ENCODE measurements around the gene AGBL4. TPM values are rescaled to one million over a fixed set of nuclear protein-coding genes. Genes with fewer than 3 reads are reported as not detected.

AGBL4 gene
- total and polyA plus RNA-seq, 2 of the 4 experiments (the other 2 are of a cell fraction), result not detected

GRCh38 chr1:48946070-48946469 is 1077.7 kb downstream of the AGBL4 start:
- no peak overlapping the region for H2AK9ac ChIP-seq (replicated peaks; ENCODE audit: low read depth, low read length, poor library complexity)
- dilution Hi-C loops (cut with HindIII; ENCODE audit: low sequenced_read_pairs, unreplicated experiment) (no loop called here), in situ Hi-C loops (cut with MboI; ENCODE audit: low sequenced_read_pairs) (no loop called here), intact Hi-C loops (cut with micrococcal nuclease) (no loop called here)
- no peak overlapping the region for H3K27ac ChIP-seq (ENCODE audit: insufficient read depth, low read length)
- no peak overlapping the region for H2AFZ ChIP-seq (replicated peaks; ENCODE audit: low read length, poor library complexity)
- H4K8ac ChIP-seq (ENCODE audit: low read depth in 2 of 2, low read length in 2 of 2), result no peak overlapping the region
- H3K9ac ChIP-seq (ENCODE audit: low read depth, low read length), result no peak overlapping the region
- H3K4ac ChIP-seq (ENCODE audit: low read depth, low read length), result no peak overlapping the region
- no peak overlapping the region for H4K5ac ChIP-seq (ENCODE audit: low read depth, low read length)
- no peak overlapping the region for H2BK20ac ChIP-seq (ENCODE audit: low read depth, low read length)
- H2AK5ac ChIP-seq (ENCODE audit: low read depth, low read length), result no peak overlapping the region
- H2BK15ac ChIP-seq (ENCODE audit: low read depth, low read length), result no peak overlapping the region
- DNase-seq (no peak), ATAC-seq (ENCODE audit: low read depth) (no peak)
- H3K36me3 ChIP-seq (ENCODE audit: control insufficient read depth, insufficient read depth, low read length), result no peaks in the 10 kb centered on the region
- no CpG with 5 or more reads among the region's 2 CpGs for WGBS, 2 experiments (ENCODE audit: extremely low coverage in 2 of 2, insufficient read length in 1 of 2)
- H3K18ac ChIP-seq (ENCODE audit: low read depth, low read length), result no peak overlapping the region
- ChIA-PET POLR2A (ENCODE audit: unreplicated experiment) (no interaction called here), CTCF (no interaction called here)
- H2BK120ac ChIP-seq (ENCODE audit: low read depth, low read length), result no peak overlapping the region
- no TSS peak for BruUV-seq (replicated peaks)
- H3K9me1 ChIP-seq (ENCODE audit: insufficient read depth, low read length), result no peaks in the 10 kb centered on the region
- no peak overlapping the region for H4K91ac ChIP-seq (ENCODE audit: insufficient read depth, low read depth, low read length)
- H3K14ac ChIP-seq (replicated peaks; ENCODE audit: low read depth, low read length), result no peak overlapping the region
- no peak overlapping the region for H3K56ac ChIP-seq (ENCODE audit: extremely low read depth, insufficient read depth, low read length)
- H3K9me3 ChIP-seq (ENCODE audit: control insufficient read depth, insufficient read depth, low read length), result peaks cover 20% of the 10 kb centered on the region
- TF ChIP-seq CHD1 (IDR thresholded peaks at IDR 0.05; ENCODE audit: low read depth, low read length), result no peak
- TF ChIP-seq FOS (IDR thresholded peaks at IDR 0.05; ENCODE audit: low read depth, low read length), result no peak
- TF ChIP-seq BHLHE40 (IDR thresholded peaks at IDR 0.05; ENCODE audit: low read depth, low read length), result no peak
- no peak for TF ChIP-seq RCOR1 (IDR thresholded peaks at IDR 0.05; ENCODE audit: insufficient replicate concordance, low read length)
- TF ChIP-seq NFE2L2 (IDR thresholded peaks at IDR 0.05; ENCODE audit: low read depth, low read length), result no peak
- TF ChIP-seq, protein P1, sequence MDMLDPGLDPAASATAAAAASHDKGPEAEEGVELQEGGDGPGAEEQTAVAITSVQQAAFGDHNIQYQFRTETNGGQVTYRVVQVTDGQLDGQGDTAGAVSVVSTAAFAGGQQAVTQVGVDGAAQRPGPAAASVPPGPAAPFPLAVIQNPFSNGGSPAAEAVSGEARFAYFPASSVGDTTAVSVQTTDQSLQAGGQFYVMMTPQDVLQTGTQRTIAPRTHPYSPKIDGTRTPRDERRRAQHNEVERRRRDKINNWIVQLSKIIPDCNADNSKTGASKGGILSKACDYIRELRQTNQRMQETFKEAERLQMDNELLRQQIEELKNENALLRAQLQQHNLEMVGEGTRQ (IDR thresholded peaks at IDR 0.05; ENCODE audit: low read depth, low read length), result no peak
- no peaks in the 10 kb centered on the region for H3K4me1 ChIP-seq (ENCODE audit: control insufficient read depth, insufficient read depth, low read length)
- H3K27me3 ChIP-seq (ENCODE audit: control insufficient read depth, insufficient read depth, low read length), result no peaks in the 10 kb centered on the region
- H4K20me1 ChIP-seq (ENCODE audit: insufficient read depth, low read length), result no peaks in the 10 kb centered on the region
- H3K4me2 ChIP-seq (ENCODE audit: low read depth, low read length), result no peak overlapping the region
- no peak overlapping the region for H2BK5ac ChIP-seq (ENCODE audit: low read depth, low read length, poor library complexity, severe bottlenecking)
- H3K79me1 ChIP-seq (ENCODE audit: low read depth in 1 of 2, low read length in 2 of 2), result no peaks in the 10 kb centered on the region
- H3K4me3 ChIP-seq (ENCODE audit: insufficient read depth, low read depth, low read length), result no peak overlapping the region
- H3K23ac ChIP-seq (ENCODE audit: low read depth, low read length), result no peak overlapping the region
